Femur (tissue), 1 donor: ENCODE measurements around the gene MUC21.
"Not testable (repeated sequence)": the region's sequence is repeated elsewhere in the genome, so short reads cannot be mapped to it uniquely, and the experiment has no call there.

Experiments used
- DNase-seq: peaks from one replicate; pipeline ENCODE4 v3.0.0-alpha.2; 2017

MUC21 gene

DNA sequence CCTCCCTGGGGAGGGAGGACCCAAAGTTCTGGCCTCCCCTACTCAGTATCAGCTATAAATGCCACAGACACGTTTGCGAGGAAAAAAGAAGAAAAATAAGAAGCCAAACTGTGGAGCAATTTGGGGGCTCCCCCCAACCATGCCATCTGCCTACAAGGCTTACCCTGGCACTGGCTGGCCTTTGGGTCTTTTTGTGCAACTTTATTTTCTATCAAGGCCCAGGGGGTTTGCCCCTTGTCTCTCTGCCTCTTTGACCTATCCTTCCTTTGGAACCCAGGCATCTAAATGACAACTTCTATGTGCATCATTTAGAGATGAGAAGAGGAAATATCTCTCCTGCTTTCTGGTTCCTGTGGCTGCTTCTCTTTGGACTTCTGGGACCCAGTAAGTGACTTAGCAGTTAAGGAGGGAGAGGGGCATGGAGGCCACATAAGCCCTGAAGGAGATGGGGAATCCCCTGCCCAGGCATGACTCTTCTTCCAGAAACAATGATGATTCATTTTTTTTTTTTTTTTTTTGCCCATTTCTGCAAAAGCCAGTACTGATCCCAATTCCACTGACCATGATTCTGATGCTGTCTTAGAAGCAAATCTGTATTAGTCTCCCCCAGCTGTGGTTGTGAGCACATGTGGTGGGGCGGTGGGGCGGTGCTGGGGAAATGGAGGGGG, 27.0 kb downstream of the MUC21 start, which contains the start of gene MUC22:
TSS of gene MUC22 (plus strand) at position 82 of the 668 bp plus-strand sequence. CDS start at position 315, 233 bp downstream.
- DNase-seq, result no peak

DNA sequence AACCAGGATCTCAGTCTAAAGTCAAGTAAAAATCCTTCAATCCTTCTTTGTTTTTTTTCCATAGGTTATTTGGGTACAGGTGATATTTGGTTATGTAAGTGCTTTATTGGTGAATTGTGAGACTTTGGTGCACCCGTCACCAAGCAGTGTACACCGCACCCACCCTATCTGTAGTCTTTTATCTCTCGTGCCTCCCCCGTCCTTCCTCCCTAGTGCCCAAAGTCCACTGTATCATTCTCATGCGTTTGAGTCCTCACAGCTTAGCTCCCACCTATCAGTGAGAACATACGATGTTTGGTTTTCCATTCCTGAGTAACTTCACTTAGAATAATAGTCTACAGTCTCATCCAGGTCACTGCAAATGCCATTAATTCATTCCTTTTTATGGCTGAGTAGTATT, 27.6 kb downstream of the MUC21 start:
- no peak for DNase-seq

DNA sequence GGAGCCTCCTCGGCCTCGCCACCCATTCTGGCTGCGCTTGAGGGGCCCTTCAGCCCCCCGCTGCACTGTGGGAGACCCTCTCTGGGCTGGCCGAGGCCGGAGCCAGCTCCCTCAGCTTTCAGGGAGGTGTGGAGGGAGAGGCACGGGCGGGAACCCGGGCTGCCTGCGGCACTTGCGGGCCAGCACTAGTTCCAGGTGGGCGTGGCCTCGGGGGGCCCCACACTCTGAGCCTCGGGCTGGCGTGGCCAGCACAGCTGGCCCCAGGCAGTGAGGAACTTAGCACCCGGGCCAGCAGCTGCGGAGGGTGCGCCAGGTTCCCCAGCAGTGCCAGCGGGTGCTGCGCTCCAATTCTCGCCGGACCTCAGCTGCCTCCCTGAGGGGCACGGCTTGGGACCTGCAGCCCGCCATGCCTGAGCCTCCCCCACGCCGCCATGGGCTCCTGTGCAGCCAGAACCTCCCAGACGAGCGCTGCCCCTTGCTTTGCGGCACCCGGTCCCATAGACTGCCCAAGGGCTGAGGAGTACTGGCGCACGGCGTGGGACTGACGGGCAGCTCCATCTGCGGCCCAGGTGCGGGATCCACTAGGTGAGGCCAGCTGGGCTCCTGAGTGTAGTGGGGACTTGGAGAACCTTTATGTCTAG, 33.3 kb downstream of the MUC21 start:
- DNase-seq, result no peak

DNA sequence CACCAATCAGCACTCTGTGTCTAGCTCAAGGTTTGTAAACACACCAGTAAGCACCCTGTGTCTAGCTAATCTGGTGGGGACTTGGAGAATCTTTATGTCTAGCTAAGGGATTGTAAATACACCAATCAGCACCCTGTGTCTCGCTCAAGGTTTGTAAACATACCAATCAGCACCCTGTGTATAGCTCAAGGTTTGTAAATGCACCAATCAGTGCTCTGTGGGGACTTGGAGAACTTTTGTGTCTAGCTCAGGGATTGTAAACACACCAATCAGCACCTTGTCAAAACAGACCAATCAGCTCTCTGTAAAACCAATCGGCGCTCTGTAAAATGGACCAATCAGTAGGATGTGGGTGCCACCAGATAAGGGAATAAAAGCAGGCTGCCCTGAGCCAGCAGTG, 33.9 kb downstream of the MUC21 start:
- DNase-seq, result not testable (repeated sequence)

DNA sequence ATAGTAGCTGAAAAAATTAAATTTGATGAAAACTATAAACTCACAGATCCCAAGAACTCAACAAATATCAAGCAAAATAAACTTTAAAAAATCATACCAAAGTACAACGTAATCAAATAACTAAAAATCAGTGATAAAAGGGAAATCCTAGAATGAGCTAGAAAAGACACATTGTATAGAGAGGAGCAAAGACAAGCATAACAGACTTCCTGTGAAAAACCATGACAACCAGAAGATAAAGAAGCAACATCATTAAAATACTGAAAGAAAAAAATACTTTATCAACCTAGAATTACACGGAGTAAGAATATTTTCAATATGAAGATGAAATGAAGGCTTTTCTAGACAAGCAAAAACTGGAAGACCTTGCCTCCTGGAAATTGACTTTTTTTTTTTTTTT, 36.5 kb downstream of the MUC21 start:
- DNase-seq, result no peak

DNA sequence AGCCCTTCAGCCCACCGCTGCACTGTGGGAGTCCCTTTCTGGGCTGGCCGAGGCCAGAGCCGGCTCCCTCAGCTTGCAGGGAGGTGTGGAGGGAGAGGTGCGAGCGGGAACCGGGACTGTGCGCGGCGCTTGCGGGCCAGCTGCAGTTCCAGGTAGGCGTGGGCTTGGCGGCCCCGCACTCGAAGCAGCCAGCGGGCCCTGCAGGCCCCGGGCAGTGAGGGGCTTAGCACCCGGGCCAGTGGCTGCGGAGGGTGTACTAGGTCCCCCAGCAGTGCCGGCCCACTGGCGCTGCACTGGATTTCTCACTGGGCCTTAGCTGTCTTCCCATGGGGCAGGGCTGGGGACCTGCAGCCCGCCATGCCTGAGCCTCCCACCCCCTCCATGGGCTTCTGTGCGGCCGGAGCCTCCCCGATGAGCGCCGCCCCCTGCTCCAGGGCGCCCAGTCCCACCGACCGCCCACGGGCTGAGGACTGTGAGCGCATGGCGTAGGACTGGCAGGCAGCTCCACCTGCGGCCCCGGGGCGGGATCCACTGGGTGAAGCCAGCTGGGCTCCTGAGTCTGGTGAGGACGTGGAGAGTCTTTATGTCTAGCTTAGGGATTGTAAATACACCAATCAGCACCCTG, 37.2 kb downstream of the MUC21 start:
- not testable (repeated sequence) for DNase-seq

DNA sequence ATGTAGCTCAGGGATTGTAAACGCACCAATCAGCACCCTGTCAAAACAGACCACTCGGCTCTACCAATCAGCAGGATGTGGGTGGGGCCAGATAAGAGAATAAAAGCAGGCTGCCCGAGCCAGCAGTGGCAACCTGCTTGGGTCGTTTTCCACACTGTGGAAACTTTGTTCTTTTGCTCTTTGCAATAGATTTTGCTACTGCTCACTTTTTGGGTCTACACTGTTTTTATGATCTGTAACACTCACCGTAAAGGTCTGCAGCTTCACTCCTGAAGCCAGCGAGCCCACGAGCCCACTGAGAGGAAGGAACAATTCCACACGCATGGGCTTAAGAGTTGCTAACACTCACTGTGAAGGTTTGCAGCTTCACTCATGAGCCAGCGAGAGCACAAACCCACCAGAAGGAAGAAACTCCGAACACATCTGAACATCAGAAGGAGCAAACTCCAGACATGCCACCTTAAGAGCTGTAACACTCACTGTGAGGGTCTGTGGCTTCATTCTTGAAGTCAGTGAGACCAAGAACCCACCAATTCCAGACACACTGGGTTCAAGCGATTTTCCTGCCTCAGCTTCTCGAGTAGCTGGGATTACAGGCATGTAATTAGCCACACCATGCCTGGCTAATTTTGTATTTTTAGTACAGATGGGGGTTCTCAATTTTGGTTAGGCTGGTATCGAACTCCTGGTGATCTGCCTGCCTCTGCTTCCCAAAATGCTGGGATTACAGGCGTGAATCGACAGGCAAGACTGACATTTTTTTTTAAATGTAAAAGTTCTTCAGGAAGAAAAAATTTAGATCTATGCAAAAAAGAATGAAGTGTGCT, 38.4 kb downstream of the MUC21 start:
- not testable (repeated sequence) for DNase-seq

DNA sequence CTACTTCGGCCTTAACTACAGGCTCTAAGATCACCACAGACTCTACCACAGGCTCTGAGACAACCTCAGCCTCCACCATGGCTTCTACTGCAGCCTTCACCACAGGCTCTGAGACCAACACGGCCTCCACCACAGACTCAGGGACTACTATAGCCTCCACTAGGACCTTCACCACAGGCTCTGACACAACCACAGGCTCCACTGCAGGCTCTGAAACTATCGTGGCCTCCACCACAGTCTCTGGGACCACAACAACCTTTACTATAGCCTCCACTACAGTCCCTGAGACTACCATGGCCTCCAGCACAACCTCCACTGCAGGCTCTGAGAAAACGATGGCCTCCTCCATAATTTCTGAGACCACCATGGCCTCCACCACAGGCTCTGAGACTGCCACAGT, 42.1 kb downstream of the MUC21 start:
- DNase-seq, result no peak

DNA sequence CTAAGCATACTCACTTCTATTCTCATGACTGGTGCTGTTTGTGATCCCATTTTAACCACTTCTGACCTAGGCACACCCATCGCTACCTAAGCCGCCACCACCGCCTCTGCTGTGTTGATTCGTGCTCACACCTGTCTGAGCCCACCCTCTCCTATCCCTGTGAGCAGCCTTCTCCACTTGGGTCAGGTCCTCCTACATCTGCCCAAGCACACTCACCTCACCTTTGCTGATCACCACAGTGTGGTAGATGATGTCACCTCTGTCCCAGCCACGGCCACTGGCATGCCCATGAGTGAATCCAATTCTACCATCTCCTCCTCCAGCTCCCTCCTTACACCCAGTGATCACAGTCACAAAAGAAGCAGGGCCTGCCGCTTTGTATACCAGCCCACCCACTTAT, 47.6 kb downstream of the MUC21 start:
- no peak for DNase-seq

DNA sequence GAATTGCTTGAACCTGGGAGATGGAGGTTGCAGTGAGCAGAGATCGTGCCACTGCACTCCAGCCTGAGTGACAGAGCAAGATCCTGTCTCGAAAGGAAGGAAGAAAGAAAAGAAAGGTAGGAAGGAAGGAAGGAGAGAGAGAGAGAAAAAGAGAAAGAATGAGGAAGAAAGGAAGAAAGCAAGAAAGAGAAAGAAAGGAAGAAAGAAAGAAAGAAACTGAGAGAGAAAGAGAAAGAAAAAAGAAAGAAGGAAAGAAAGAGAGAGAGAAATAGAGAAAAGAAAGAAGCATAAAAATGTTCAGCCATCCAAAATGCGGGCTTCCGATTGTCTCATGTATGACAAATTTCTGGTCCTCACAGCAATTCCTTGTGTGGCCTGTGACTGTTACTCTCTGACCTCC, 49.6 kb downstream of the MUC21 start:
- DNase-seq, result no peak

DNA sequence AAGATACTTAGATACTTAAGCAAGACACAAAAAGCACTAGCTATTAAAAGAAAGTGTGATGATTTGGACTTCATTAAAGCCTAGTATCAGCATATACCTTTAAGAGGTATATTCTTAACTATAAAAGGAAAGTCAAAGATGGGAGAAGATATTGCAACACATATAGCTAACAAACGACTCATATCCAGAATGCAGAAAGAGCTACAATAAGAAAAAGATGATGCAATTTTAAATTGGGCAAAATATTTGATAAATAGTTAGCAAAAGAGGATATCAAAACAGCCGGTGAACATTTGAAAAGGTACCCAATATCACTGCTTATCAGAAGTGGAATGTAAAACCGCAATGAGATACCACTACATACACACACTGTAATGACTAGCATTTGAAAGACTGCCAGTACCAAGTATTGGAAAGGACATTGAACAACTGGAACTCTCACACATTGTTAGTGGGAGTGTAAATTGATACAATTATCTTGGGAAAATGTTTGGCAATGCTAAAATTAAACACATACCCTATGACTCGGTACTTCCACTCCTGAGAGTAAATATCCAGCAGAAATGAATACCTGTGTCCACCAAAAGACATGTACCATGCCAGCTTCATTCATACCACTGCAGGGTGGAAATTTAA, 52.5 kb downstream of the MUC21 start:
- no peak for DNase-seq

DNA sequence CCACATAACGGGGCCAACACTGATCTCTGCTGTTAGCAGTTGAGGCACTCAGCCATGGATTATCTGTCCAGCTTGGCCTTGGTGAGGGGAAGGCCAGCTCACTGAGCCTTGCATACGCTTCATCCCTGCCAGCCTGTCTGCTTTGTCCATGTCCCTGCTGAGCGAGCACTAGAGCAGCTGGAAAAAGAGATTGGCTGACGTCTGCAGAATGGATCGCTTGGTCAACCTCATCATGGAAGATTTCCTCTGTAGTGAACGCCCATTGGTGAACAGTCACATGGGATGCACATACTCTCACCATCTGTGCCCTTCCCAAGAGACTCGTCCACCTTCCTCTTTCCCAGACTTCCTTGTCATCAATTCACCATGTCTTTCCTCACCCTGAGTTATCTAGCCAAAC, 53.7 kb downstream of the MUC21 start:
- no peak for DNase-seq

DNA sequence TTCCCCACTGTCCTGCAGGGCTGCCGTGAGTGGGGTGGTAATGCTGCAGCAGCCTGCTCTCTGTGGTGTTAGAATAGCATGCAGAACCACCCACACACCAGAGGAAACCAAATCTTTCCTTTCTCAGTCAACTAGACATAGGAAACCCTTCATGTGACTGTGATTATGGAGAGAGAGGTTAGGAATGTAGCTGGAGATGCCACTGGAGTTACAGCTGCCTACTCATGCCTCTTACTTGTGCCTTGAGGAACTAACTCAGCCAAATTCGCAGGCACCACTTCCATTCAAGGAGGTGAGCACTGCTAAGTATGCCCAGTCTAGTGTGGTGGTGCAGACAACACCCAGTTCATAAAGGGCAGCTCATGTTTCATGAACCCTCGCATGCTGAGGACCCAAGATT, 54.2 kb downstream of the MUC21 start:
- DNase-seq, result no peak

DNA sequence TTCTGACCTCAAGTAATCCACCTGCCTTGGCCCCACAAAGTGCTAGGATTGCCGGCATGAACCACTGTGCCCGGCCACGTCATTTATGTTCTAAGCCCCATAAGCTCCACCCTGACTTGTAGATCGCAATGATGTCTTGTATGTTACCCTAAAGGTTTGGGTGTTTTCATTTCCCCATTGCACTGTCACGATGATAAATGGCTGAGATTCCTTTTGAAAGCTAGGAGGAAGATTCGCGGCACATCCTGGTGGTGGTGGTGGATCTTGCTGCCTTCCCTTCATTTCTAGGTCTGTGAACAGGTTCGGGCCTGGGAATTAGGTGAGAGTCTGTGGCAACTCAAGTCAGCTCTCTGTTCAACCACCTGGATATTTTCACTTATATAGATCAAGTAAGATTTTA, 55.0 kb downstream of the MUC21 start:
- no peak for DNase-seq
